GM19193 (cell line): Measurements from ENCODE around the gene VPS4B.

Experiments
- POLR2A ChIP-seq: IDR thresholded peaks from 4 replicates; pipeline ENCODE4 v1.6.1; 2011; ENCODE audit not compliant: insufficient read depth, insufficient read length; ENCODE audit errors: extremely low read depth

The VPS4B gene

GRCh38 chr18:63395503-63395902 lies 26.8 kb downstream of the VPS4B start:
- TF ChIP-seq POLR2A: no peak

GRCh38 chr18:63394954-63395353 lies 27.3 kb downstream of the VPS4B start:
- no peak for TF ChIP-seq POLR2A

- TF ChIP-seq POLR2A: no peak
These were observed 34.4 kb downstream of the VPS4B start for GRCh38 chr18:63387861-63388260.

GRCh38 chr18:63382843-63383242 lies 39.4 kb downstream of the VPS4B start:
- TF ChIP-seq POLR2A: no peak

- TF ChIP-seq POLR2A: no peak
These were observed 42.7 kb downstream of the VPS4B start for GRCh38 chr18:63379639-63379962.

- TF ChIP-seq POLR2A: no peak
These were observed 43.2 kb downstream of the VPS4B start for GRCh38 chr18:63378919-63379638.

- no peak for TF ChIP-seq POLR2A
These were observed 44.8 kb downstream of the VPS4B start for GRCh38 chr18:63377275-63377980.

GRCh38 chr18:63376538-63376937 lies 45.7 kb downstream of the VPS4B start:
- no peak for TF ChIP-seq POLR2A

GRCh38 chr18:63374540-63374939 lies 47.7 kb downstream of the VPS4B start:
- TF ChIP-seq POLR2A: no peak

GRCh38 chr18:63373161-63373560 lies 49.1 kb downstream of the VPS4B start:
- TF ChIP-seq POLR2A: no peak

- no peak for TF ChIP-seq POLR2A
These were observed 53.7 kb downstream of the VPS4B start for GRCh38 chr18:63368611-63369010.

- peak; percentile 90 for TF ChIP-seq POLR2A
These were observed 55.0 kb downstream of the VPS4B start, which contains the start of gene KDSR for GRCh38 chr18:63367053-63367953. KDSR (minus strand) TSS chr18:63367206; CDS start chr18:63367118, 88 bp downstream.

GRCh38 chr18:63366213-63367052 lies 55.8 kb downstream of the VPS4B start:
- peak; percentile 10 for TF ChIP-seq POLR2A

GRCh38 chr18:63365876-63366212 lies 56.4 kb downstream of the VPS4B start:
- TF ChIP-seq POLR2A: no peak

GRCh38 chr18:63363951-63364350 lies 58.3 kb downstream of the VPS4B start:
- TF ChIP-seq POLR2A: no peak

GRCh38 chr18:63356272-63356896 lies 65.9 kb downstream of the VPS4B start:
- no peak for TF ChIP-seq POLR2A
